HG03064 (cell line): Measurements from ENCODE around the gene SHMT1.
"Not testable (repeated sequence)": the region's sequence is repeated elsewhere in the genome, so short reads cannot be mapped to it uniquely, and the experiment has no call there.

Experiments used
- ATAC-seq: cut with Tn5 transposase; IDR thresholded peaks from one replicate; pipeline ENCODE4 v1.9.1; 2021; ENCODE audit warnings: low read depth; ENCODE audit not compliant: unreplicated experiment

SHMT1 gene

DNA sequence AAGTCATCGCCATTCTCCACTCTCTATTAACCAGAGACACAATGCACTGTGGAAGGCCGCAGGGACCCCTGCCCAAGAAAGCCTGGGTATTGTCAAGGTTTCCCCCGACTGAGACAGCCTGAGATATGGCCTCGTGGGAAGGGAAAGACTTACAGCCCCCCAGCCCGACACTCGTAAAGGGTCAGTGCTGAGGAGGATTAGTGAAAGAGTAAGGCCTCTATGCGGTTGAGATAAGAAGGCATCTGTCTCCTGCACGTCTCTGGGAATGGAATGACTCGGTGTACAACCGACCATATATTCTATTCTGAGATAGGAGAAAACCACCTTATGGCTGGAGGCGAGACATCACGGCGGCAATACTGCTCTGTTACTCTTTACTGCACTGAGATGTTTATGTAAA, 60.1 kb downstream of the SHMT1 start:
- not testable (repeated sequence) for ATAC-seq

DNA sequence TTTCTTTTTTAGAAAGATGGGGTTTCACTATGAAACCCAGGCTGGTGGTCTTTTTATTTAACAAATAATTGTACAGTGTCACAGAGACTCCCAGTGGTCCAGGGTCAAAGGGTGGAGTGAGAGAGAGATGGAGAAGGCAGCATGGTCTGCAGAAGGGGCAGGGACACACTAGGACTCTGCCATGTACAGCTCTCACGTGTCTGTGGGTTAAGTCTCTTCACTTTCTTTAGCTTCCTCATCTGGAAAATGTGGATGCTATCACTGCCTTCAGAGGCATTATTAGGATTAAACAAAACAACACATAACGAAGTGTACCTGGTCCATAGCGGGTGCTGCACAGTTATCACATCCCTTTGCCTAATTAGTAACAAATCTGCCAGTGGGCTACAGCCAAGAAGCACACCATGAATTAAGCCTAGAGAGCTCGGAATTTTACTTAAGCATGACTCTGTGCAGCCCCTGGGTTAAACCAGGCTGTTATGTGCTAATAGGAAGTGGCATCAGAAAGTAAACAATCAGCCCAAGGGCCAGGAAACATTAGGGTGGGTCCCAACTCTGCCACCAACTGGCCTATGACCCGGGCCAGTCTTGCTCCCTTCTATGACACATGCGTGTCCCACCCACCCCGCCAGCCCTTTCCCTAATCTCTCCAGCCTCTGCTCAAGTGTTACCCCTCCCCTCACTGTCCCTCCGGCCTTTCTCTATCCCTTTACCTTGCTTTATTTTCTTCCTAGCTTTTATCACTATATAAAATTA, 62.4 kb downstream of the SHMT1 start:
- ATAC-seq: no peak

DNA sequence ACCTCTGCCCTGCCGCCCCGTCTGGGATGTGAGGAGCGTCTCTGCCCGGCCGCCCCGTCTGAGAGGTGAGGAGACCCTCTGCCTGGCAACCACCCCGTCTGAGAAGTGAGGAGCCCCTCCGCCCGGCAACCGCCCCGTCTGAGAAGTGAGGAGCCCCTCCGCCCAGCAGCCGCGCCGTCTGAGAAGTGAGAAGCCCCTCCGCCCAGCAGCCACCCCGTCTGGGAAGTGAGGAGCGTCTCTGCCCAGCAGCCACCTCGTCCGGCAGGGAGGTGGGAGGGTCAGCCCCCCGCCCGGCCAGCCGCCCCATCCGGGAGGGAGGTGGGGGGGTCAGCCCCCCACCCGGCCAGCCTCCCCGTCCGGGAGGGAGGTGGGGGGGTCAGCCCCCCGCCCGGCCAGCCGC, 65.3 kb downstream of the SHMT1 start:
- not testable (repeated sequence) for ATAC-seq

DNA sequence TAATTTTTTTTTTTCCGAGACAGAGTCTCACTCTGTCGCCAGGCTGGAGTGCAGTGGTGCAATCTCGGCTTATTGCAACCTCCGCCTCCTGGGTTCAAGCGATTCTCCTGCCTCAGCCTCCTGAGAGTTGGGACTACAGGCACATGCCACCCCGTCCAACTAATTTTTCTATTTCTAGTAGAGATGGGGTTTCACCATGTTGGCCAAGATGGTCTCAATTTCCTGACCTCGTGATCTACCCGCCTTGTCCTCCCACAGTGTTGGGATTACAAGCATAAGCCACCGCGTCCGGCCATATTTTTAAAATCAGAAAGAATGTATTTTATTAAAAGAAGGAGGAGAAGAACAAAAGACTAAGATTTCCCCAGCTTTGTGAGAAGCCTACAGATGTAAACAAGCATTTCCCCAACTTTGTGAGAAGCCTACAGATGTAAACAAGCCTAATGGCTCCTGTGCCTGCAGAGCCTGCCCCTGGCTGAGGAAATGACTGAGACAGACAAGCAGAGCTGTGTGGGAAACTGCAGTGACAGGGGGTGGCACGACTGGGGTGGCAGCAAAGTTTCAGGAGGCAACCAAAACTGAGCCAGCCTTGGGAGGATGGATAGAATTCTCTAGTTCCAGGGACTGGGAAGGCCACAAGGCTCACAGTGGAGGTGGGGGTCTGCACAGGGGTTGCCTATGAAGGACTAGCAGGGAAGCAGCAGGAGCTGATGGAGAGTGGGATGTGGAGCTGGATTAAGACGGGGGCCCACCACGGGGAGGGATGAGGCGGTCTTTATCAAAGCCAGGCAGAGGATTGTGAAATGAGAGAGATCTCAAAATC, 71.4 kb downstream of the SHMT1 start:
- ATAC-seq: no peak

DNA sequence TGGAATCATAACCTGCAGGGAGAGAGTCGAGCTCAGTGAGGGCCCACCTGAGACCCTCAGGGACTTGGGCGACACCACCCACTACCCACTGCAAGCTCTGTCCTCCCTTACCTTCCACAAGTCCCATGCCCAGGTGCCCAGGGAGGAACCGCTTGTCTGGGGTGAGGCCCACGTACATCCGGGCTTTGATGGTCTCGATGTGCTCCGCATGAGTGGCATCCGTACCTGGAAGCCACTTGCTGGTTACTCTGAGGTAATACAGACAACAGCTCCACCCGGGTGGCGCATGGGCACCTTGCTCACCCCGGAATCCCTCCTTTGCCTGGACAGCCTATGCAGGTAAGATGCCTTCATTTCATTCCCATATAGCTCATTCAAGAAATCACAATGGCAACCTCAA, 78.1 kb downstream of the SHMT1 start:
- no peak for ATAC-seq

DNA sequence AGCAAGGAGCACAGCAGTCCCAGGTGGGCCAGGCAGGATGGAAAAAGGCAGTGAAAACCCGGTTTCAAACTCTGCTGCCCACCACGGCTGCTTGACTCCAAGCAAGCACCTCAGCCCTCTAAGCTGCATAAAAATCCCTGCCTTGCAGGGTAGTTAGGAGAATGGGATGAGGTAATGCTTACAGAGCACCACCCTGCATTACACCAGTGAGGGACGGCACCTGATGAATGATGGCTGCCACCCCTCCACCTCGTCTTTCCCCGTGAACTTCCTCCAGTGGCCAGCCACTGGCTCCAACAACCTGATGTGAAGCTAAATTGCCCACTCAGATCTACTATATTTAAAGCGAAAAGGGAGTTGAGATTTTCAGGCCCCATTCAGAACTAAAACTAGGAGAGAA, 81.6 kb downstream of the SHMT1 start:
- no peak for ATAC-seq

DNA sequence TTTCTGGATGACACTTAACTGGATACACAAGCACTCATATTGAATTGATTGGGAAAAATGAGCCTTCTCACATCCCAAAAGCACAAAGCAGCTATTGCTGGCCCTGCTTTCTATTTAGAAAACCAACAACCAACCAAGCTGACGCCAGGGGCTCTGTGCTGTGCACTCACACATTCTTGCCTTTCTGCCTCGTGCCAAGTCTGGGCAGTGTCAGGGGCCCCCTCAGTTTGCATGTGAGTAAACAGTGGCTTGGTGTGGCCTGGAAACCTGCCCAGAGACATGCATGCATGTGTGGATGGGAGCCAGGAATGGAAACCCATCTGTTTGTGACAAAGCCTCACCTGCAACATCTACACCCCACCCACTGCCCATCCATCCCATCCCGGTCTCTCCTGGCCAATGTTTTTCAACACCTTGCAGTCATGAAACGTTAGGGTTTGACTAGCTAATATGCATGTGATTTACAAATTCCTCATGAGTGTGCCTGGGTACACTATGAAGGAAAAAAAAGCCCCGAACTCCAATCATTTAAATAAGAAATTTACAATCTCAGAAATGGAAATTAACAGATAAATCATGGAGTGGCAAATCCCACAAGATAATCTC, 82.5 kb downstream of the SHMT1 start:
- no peak for ATAC-seq

DNA sequence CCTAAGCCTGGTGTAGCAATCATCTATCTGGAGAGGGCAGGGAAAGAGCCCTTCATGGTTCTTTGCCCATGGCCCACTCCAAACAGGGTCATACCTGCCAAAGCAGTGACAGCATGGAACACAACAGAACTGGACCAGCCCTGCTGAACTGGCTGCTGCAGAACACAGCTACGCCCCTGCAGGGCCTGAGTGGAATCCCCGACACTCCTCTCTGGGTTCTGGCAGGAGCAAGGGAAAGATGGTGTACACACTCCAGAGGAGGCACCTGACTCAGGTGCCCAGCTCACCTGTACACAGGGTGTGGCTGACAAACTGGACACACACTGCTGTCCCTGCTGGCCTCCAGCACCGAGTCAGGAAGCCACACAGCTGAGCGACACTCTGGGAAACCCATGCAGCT, 83.1 kb downstream of the SHMT1 start:
- ATAC-seq: no peak

DNA sequence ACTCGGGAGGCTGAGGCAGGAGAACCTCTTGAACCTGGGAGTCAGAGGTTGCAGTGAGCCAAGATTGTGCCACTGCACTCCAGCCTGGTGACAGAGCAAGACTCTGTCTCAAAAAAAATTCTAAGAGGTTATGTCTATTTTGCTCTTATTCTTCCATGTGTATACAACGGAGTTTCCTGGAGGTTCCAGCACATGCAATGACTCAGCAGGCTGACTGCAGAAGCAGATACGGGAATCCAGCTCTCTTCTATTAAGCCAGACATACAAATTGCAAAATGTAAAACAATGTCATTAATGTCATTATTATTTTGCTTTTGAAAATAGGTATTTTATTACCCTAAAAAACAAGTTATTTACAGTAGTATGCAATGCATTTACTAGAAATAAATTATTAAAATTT, 84.5 kb downstream of the SHMT1 start:
- no peak for ATAC-seq
